Mesendoderm (in vitro differentiated cells): ENCODE results near the gene PITPNB.

Experiments used
- DNase-seq: peaks from one replicate; pipeline ENCODE4 v3.0.0; 2013
- H2AK5ac ChIP-seq: 2 replicates; pipeline ENCODE4 v1.6.1; 2013; ENCODE audit warnings: low read length, inconsistent platforms
- H2BK120ac ChIP-seq: 2 replicates; pipeline ENCODE4 v1.6.1; 2013; ENCODE audit warnings: low read depth, mild to moderate bottlenecking, low read length, moderate library complexity, mixed read lengths
- H2BK15ac ChIP-seq: replicated peaks from 2 replicates; pipeline ENCODE4 v1.6.1; 2013; ENCODE audit warnings: low read depth, mild to moderate bottlenecking, moderate library complexity
- H2BK5ac ChIP-seq: 2 replicates; pipeline ENCODE4 v1.6.1; 2013; ENCODE audit warnings: low read length, inconsistent platforms
- H3K18ac ChIP-seq: 2 replicates; pipeline ENCODE4 v1.6.1; 2013; ENCODE audit warnings: mild to moderate bottlenecking, low read length, mixed read lengths
- H3K23ac ChIP-seq: one replicate; pipeline ENCODE4 v1.6.1; 2013; ENCODE audit warnings: low read length
- H3K27ac ChIP-seq: 2 replicates; pipeline ENCODE4 v1.5.1; 2013; ENCODE audit warnings: low read depth, mild to moderate bottlenecking, inconsistent platforms, low read length, moderate library complexity
- H3K27me3 ChIP-seq: 2 replicates; pipeline ENCODE4 v1.6.1; 2013; ENCODE audit warnings: low read length, control low read depth, mild to moderate bottlenecking, inconsistent platforms; ENCODE audit not compliant: insufficient read depth, poor library complexity
- H3K36me3 ChIP-seq: 2 replicates; pipeline ENCODE4 v1.6.1; 2013; ENCODE audit warnings: low read length, inconsistent platforms; ENCODE audit not compliant: control insufficient read depth, insufficient read depth
- H3K4ac ChIP-seq: one replicate; pipeline ENCODE4 v1.6.1; 2013; ENCODE audit warnings: low read depth, mild to moderate bottlenecking, low read length, moderate library complexity
- H3K4me1 ChIP-seq: 2 replicates; pipeline ENCODE4 v1.6.1; 2013; ENCODE audit warnings: low read depth, low read length, inconsistent platforms; ENCODE audit not compliant: control insufficient read depth
- H3K4me2 ChIP-seq: 2 replicates; pipeline ENCODE4 v1.6.1; 2013; ENCODE audit warnings: low read length
- H3K4me3 ChIP-seq: 2 replicates; pipeline ENCODE4 v1.5.1; 2013; ENCODE audit warnings: mild to moderate bottlenecking, low read length
- H3K56ac ChIP-seq: one replicate; pipeline ENCODE4 v1.6.1; 2013; ENCODE audit warnings: low read length
- H3K79me1 ChIP-seq: 2 replicates; pipeline ENCODE4 v1.6.1; 2013; ENCODE audit warnings: low read length, inconsistent platforms
- H3K79me2 ChIP-seq: 2 replicates; pipeline ENCODE4 v1.6.1; 2013; ENCODE audit warnings: mild to moderate bottlenecking, low read length; ENCODE audit not compliant: control insufficient read depth, insufficient read depth
- H3K9ac ChIP-seq: 2 replicates; pipeline ENCODE4 v1.6.1; 2013; ENCODE audit warnings: low read length, inconsistent platforms
- H4K5ac ChIP-seq: one replicate; pipeline ENCODE4 v1.6.1; 2013; ENCODE audit warnings: low read length
- H4K8ac ChIP-seq: one replicate; pipeline ENCODE4 v1.6.1; 2013; ENCODE audit warnings: low read depth, mild to moderate bottlenecking, control low read depth, low read length, moderate library complexity
- WGBS: extraction: QIAGEN DNeasy Blood & Tissue Kit; methylation state at CpG from one replicate; pipeline ENCODE4 v1.1.7; 2013; ENCODE audit warnings: low lambda C conversion rate, missing lambda C conversion rate; ENCODE audit not compliant: insufficient coverage; ENCODE audit errors: extremely low coverage; 5-methylcytosine and 5-hydroxymethylcytosine counted together

The PITPNB gene

GRCh38 chr22:27959335-27960090, 40.5 kb upstream of the PITPNB start:
- no peak overlapping the region for H3K18ac ChIP-seq
- H4K5ac ChIP-seq, result no peak overlapping the region
- no peak overlapping the region for H2BK120ac ChIP-seq
- H2BK15ac ChIP-seq, result no peak overlapping the region
- H2BK5ac ChIP-seq, result no peak overlapping the region
- H3K4ac ChIP-seq, result no peak overlapping the region
- no peak overlapping the region for H3K23ac ChIP-seq
- H3K27ac ChIP-seq, result no peak overlapping the region
- no peak overlapping the region for H3K4me3 ChIP-seq
- no peaks in the 10 kb centered on the region for H3K79me1 ChIP-seq
- no peaks in the 10 kb centered on the region for H3K4me1 ChIP-seq
- H3K4me2 ChIP-seq, result no peak overlapping the region
- no peaks in the 10 kb centered on the region for H3K36me3 ChIP-seq
- no peaks in the 10 kb centered on the region for H3K79me2 ChIP-seq
- WGBS, result no CpG with 5 or more reads among the region's 8 CpGs
- no peak overlapping the region for H2AK5ac ChIP-seq
- no peak overlapping the region for H4K8ac ChIP-seq
- no peaks in the 10 kb centered on the region for H3K27me3 ChIP-seq
- H3K9ac ChIP-seq, result no peak overlapping the region
- H3K56ac ChIP-seq, result no peak overlapping the region
- DNase-seq, result no peak

GRCh38 chr22:27952779-27953178, 33.7 kb upstream of the PITPNB start:
- Histone ChIP-seq H2BK5ac (no peak overlapping the region), H3K4me3 (no peak overlapping the region), H3K4me2 (no peak overlapping the region), H3K36me3 (no peaks in the 10 kb centered on the region), H4K8ac (no peak overlapping the region), H3K56ac (no peak overlapping the region), H3K18ac (no peak overlapping the region), H3K23ac (no peak overlapping the region), H2BK120ac (no peak overlapping the region), H3K27ac (no peak overlapping the region), H3K9ac (no peak overlapping the region), H3K79me1 (no peaks in the 10 kb centered on the region), H2BK15ac (no peak overlapping the region), H3K4me1 (no peaks in the 10 kb centered on the region), H2AK5ac (no peak overlapping the region), H3K79me2 (no peaks in the 10 kb centered on the region), H3K4ac (no peak overlapping the region), H4K5ac (no peak overlapping the region), H3K27me3 (no peaks in the 10 kb centered on the region)
- DNase-seq, result no peak
- no CpG with 5 or more reads among the region's 3 CpGs for WGBS

GRCh38 chr22:27952091-27952490, 33.0 kb upstream of the PITPNB start:
- H3K18ac ChIP-seq, result no peak overlapping the region
- no peak overlapping the region for H4K8ac ChIP-seq
- no peak for DNase-seq
- no peaks in the 10 kb centered on the region for H3K79me1 ChIP-seq
- H3K4me1 ChIP-seq, result no peaks in the 10 kb centered on the region
- H2BK15ac ChIP-seq, result no peak overlapping the region
- no peak overlapping the region for H3K23ac ChIP-seq
- no peaks in the 10 kb centered on the region for H3K36me3 ChIP-seq
- no peak overlapping the region for H3K27ac ChIP-seq
- no peak overlapping the region for H2BK120ac ChIP-seq
- no peaks in the 10 kb centered on the region for H3K79me2 ChIP-seq
- no peak overlapping the region for H3K9ac ChIP-seq
- no peak overlapping the region for H2AK5ac ChIP-seq
- no peak overlapping the region for H3K4me2 ChIP-seq
- H3K4me3 ChIP-seq, result no peak overlapping the region
- H3K56ac ChIP-seq, result no peak overlapping the region
- H2BK5ac ChIP-seq, result no peak overlapping the region
- no CpG with 5 or more reads among the region's 3 CpGs for WGBS
- no peak overlapping the region for H4K5ac ChIP-seq
- H3K4ac ChIP-seq, result no peak overlapping the region
- H3K27me3 ChIP-seq, result no peaks in the 10 kb centered on the region

GRCh38 chr22:27949421-27949820, 30.4 kb upstream of the PITPNB start:
- Histone ChIP-seq H3K23ac (no peak overlapping the region), H3K36me3 (no peaks in the 10 kb centered on the region), H3K79me2 (no peaks in the 10 kb centered on the region), H3K4me3 (no peak overlapping the region), H3K79me1 (no peaks in the 10 kb centered on the region), H2BK120ac (no peak overlapping the region), H3K4me1 (no peaks in the 10 kb centered on the region), H3K4me2 (no peak overlapping the region), H2BK15ac (no peak overlapping the region), H3K27me3 (no peaks in the 10 kb centered on the region), H3K27ac (no peak overlapping the region), H4K8ac (no peak overlapping the region), H3K56ac (no peak overlapping the region), H3K18ac (no peak overlapping the region), H2AK5ac (no peak overlapping the region), H2BK5ac (no peak overlapping the region), H4K5ac (no peak overlapping the region), H3K9ac (no peak overlapping the region), H3K4ac (no peak overlapping the region)
- no peak for DNase-seq
- WGBS, result no CpG with 5 or more reads among the region's 3 CpGs

- H2BK5ac ChIP-seq, result no peak overlapping the region
- no peaks in the 10 kb centered on the region for H3K79me2 ChIP-seq
- H4K5ac ChIP-seq, result no peak overlapping the region
- H3K23ac ChIP-seq, result no peak overlapping the region
- no peak overlapping the region for H3K4me3 ChIP-seq
- no peak overlapping the region for H3K9ac ChIP-seq
- H3K4me1 ChIP-seq, result no peaks in the 10 kb centered on the region
- H3K79me1 ChIP-seq, result no peaks in the 10 kb centered on the region
- no peak for DNase-seq
- H3K27ac ChIP-seq, result no peak overlapping the region
- H2BK120ac ChIP-seq, result no peak overlapping the region
- H2BK15ac ChIP-seq, result no peak overlapping the region
- H4K8ac ChIP-seq, result no peak overlapping the region
- no peak overlapping the region for H3K18ac ChIP-seq
- H2AK5ac ChIP-seq, result no peak overlapping the region
- no peak overlapping the region for H3K4ac ChIP-seq
- no peak overlapping the region for H3K56ac ChIP-seq
- H3K36me3 ChIP-seq, result no peaks in the 10 kb centered on the region
- WGBS, result no CpG with 5 or more reads among the region's 2 CpGs
- H3K4me2 ChIP-seq, result no peak overlapping the region
- H3K27me3 ChIP-seq, result no peaks in the 10 kb centered on the region
These were observed 29.5 kb upstream of the PITPNB start for GRCh38 chr22:27948569-27948968.

GRCh38 chr22:27947448-27947847, 28.4 kb upstream of the PITPNB start:
- WGBS, result no CpG with 5 or more reads among the region's 4 CpGs
- Histone ChIP-seq H3K27me3 (no peaks in the 10 kb centered on the region), H3K56ac (no peak overlapping the region), H3K36me3 (no peaks in the 10 kb centered on the region), H4K5ac (no peak overlapping the region), H3K79me1 (no peaks in the 10 kb centered on the region), H3K79me2 (no peaks in the 10 kb centered on the region), H2BK5ac (no peak overlapping the region), H3K9ac (no peak overlapping the region), H2BK15ac (no peak overlapping the region), H4K8ac (no peak overlapping the region), H3K23ac (no peak overlapping the region), H3K18ac (no peak overlapping the region), H2AK5ac (no peak overlapping the region), H3K4ac (no peak overlapping the region), H3K4me2 (no peak overlapping the region), H3K27ac (no peak overlapping the region), H2BK120ac (no peak overlapping the region), H3K4me1 (no peaks in the 10 kb centered on the region), H3K4me3 (no peak overlapping the region)
- peak; percentile 78 for DNase-seq
